ENCODE measurements around the gene TRABD.

DNA sequence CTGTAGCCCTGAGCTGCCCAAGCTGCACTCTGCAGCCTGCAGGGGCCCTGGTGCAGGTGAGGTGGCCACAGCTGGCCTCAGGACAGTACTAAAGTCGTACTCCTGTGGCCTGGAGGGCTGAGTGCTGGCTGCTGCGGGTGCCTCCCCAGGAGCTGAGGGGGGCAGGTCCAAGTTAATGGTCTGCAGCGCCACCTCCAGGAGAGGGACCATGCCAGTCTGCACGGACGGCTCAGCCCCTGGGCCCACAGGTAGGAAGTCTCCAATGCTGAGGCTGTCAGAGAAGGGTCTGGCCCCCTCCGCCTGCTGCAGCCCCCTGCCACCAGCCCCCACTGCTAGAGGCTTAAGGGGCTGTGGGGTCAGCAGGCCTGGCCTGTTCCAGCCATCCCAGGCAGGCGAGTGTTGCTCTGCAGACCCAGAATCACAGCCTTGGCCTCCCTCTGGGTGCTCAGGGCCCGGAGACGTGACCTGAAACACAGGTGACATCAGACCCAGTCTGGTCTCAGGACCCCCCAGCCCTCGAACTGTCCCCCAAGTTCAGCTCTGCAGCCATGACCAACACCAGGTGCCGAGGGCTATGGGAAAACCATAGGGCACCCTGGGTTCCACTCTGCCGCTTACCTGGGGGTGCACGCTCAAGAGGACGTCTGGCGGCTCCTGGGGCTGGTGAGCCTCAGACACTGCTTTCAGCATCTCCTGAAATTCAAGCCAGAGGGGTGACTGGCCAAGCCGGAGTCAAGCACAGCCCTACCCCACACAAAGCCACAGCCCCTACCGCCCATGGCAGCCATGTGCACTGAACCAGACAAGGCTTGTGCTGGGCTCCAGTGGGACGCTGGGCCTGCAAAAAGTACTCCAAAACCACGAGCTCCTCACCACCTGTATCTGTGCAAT is 35.9 kb downstream of the TRABD start:
- TF ChIP-seq POLR2A (IDR thresholded peaks at IDR 0.05): no peak
- TF ChIP-seq, protein P1, sequence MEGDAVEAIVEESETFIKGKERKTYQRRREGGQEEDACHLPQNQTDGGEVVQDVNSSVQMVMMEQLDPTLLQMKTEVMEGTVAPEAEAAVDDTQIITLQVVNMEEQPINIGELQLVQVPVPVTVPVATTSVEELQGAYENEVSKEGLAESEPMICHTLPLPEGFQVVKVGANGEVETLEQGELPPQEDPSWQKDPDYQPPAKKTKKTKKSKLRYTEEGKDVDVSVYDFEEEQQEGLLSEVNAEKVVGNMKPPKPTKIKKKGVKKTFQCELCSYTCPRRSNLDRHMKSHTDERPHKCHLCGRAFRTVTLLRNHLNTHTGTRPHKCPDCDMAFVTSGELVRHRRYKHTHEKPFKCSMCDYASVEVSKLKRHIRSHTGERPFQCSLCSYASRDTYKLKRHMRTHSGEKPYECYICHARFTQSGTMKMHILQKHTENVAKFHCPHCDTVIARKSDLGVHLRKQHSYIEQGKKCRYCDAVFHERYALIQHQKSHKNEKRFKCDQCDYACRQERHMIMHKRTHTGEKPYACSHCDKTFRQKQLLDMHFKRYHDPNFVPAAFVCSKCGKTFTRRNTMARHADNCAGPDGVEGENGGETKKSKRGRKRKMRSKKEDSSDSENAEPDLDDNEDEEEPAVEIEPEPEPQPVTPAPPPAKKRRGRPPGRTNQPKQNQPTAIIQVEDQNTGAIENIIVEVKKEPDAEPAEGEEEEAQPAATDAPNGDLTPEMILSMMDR (IDR thresholded peaks at IDR 0.05): no peak

All from heart left ventricle (tissue), 13 donors.